Activated CD8-positive, alpha-beta T cell treated with anti-CD3 and anti-CD28 coated beads for 36 hours (primary cell): ENCODE measurements around the gene SORT1. TPM values are rescaled to one million over a fixed set of nuclear protein-coding genes. Genes with fewer than 3 reads are reported as not detected.

Source experiments
- ATAC-seq: fragments of 200-7000 bp; cut with Tn5 transposase; one replicate; pipeline ENCODE4 v1.10.0; 2021; ENCODE audit warnings: mild to moderate bottlenecking, moderate library complexity
- CTCF ChIA-PET: fragments of 350-600 bp; sonication (Branson Sonifier 250); formaldehyde crosslinking; loops from one replicate; lab custom pipeline; 2021; ENCODE audit warnings: antibody characterized with exemption; lab: Charles Lee
- POLR2A ChIA-PET: fragments of 350-600 bp; sonication (Branson Sonifier 250); formaldehyde crosslinking; loops from one replicate; lab custom pipeline; 2021; ENCODE audit warnings: antibody characterized with exemption; lab: Charles Lee
- DNase-seq: peaks from one replicate; pipeline ENCODE4 v3.0.0-alpha.2; 2020
- H3K27ac Mint-ChIP-seq: one replicate; pipeline ENCODE4 v1.8.0; 2021; ENCODE audit warnings: mild to moderate bottlenecking, mixed read lengths
- H3K27me3 Mint-ChIP-seq: one replicate; pipeline ENCODE4 v1.8.0; 2021; ENCODE audit warnings: mixed read lengths
- H3K36me3 Mint-ChIP-seq: one replicate; pipeline ENCODE4 v1.8.0; 2021; ENCODE audit warnings: low read depth, mixed read lengths
- H3K4me1 Mint-ChIP-seq: one replicate; pipeline ENCODE4 v1.8.0; 2021; ENCODE audit warnings: low read depth, mixed read lengths
- H3K4me3 Mint-ChIP-seq: one replicate; pipeline ENCODE4 v1.8.0; 2021; ENCODE audit warnings: mild to moderate bottlenecking, moderate library complexity, mixed read lengths
- H3K9me3 Mint-ChIP-seq: one replicate; pipeline ENCODE4 v1.8.0; 2021; ENCODE audit warnings: mixed read lengths
- intact Hi-C: fragments of 100-400 bp; cut with micrococcal nuclease; formaldehyde crosslinking; loops from one replicate; pipeline ENCODE4 v1.10.0; 2022
- total RNA-seq, 2 experiments: library from RNA; stranded (reverse); gene quantifications; one replicate each; pipeline ENCODE4 v1.2.3, GENCODE V29; 2021
- TF ChIP-seq, protein P1 (sequence below): fragments of 200-600 bp; IDR thresholded peaks from one replicate; pipeline ENCODE4 v1.8.0; 2022; ENCODE audit warnings: antibody characterized with exemption, mild to moderate bottlenecking

Gene SORT1
- total RNA-seq, 2 experiments from 2014 or later, result 2.5 to 3.2 TPM

DNA sequence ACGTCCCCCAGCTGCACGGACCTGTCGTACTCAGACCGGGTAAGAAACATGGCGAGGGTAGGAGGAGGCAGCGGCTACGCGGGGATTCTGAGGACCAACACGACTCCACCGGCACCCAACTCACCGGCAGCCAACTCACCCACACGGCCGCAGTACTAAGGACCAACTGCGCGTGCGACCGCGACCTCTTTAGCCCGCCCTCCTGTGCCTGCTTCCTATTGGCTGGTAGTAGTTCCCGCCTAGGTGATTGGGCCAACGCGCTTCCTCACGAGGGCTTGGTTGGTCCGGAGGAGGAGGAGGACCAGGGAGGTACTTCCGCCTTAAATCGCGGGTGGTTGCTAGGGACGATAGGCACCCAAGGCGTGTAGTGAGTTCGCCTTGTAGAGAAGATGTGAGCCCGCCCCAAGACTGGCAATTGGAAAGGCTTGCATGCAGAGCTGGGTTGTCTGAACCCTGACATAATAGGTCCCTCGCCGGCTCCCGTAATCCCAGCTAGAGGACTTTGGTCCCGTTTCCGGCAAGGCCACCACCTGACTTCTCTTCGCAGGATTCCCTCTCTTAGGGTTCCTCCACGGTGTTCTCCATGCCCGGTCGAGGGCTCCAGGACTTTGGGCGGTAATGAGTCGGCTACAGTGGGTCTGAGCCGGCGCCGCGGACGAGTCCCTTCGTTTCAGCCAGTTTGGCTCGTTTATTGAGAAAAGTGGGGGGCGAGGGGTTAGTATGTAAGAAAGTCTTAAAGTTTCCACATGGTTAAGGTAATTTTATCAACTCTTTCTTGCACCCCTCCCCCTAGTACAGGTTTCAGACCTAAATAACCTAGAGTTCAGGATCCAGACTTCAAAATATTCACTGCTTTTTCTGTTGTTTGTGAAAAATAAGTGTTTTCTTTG is 28.8 kb upstream of the SORT1 start, which contains the start of gene PSMA5:
Gene PSMA5 (minus strand): TSS at position 168 of the 890 bp plus-strand sequence. CDS start 118 bp downstream, at position 50.
- Mint-ChIP-seq H3K4me3 (peak within 1 kb of the TSS; percentile 93), H3K4me1 (peaks cover 28% of the 10 kb centered on the region), H3K36me3 (peaks cover 30% of the 10 kb centered on the region), H3K9me3 (no peaks in the 10 kb centered on the region), H3K27me3 (no peaks in the 10 kb centered on the region), H3K27ac (peak within 1 kb of the TSS; percentile 96)
- CTCF ChIA-PET, result interaction anchor here (0.7 to 7.8 kb wide), 12 partner anchors 9 to 913 kb away, joined by 3 to 55 read pairs (median 5); partner anchors contain the start of genes AMIGO1, CYB561D1, GNAI3 and RBM15
- ATAC-seq, result peak; percentile 94
- POLR2A ChIA-PET, result interaction anchor here (0.7 to 3.9 kb wide), 21 partner anchors 10 to 608 kb away, joined by 3 to 25 read pairs (median 5); partner anchors contain the start of genes AMIGO1, ATXN7L2, CYB561D1 and GNAI3
- TF ChIP-seq, protein P1, sequence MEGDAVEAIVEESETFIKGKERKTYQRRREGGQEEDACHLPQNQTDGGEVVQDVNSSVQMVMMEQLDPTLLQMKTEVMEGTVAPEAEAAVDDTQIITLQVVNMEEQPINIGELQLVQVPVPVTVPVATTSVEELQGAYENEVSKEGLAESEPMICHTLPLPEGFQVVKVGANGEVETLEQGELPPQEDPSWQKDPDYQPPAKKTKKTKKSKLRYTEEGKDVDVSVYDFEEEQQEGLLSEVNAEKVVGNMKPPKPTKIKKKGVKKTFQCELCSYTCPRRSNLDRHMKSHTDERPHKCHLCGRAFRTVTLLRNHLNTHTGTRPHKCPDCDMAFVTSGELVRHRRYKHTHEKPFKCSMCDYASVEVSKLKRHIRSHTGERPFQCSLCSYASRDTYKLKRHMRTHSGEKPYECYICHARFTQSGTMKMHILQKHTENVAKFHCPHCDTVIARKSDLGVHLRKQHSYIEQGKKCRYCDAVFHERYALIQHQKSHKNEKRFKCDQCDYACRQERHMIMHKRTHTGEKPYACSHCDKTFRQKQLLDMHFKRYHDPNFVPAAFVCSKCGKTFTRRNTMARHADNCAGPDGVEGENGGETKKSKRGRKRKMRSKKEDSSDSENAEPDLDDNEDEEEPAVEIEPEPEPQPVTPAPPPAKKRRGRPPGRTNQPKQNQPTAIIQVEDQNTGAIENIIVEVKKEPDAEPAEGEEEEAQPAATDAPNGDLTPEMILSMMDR, result no peak
- DNase-seq, result peak; percentile 98
- intact Hi-C loops, result loop anchor here (2.0 to 10.0 kb wide), 3 partner anchors 56 to 312 kb away; partner anchors contain the start of genes ATXN7L2, ELAPOR1 and GPR61

DNA sequence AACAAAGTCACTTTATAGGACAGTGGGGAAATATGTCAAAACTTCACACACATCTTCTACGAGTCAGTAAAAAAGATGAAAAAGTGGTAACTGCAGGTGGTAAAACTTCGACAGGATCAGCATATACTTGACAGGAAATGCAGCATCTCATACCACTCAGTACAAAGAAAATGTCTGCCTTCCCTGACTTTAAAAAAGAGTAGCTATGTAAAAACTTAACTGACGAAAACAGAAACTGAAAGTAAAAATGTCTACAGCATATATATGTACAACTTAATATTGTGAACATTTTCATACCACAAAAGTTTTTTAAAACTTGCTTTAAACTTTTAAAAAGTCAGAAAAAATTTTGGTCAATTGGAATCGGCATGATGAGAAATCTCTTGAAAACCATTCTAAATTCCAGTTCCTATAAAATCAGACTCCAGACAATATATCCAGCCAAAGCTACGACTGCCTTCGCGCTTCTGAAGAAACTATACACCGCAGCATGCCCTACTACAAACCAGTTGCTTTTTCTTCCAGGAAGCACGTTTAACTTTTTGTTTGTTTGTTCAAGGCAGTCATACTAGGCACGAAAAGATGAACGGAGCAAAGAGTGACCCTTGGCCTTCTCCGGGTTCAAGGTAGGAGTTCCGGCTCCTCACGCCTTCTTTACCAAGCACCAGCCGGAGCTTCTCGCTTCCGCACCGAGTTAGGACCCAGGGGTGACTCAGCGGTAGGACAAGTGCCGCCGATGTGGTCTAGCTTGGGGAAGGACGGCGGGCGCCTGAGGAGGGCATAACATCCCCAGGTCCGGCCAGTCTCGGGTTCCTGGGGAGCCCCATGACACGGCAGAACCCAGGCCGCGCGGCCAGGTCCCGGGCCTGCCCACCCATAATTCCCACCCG is 27.9 kb upstream of the SORT1 start:
- TF ChIP-seq, protein P1, result no peak
- peaks cover 28% of the 10 kb centered on the region for H3K4me1 Mint-ChIP-seq
- POLR2A ChIA-PET, result interaction anchor here (0.7 to 3.9 kb wide), 23 partner anchors 11 to 609 kb away, joined by 3 to 25 read pairs (median 5); partner anchors contain the start of genes AMIGO1, ATXN7L2, CYB561D1 and GNAI3
- no peaks in the 10 kb centered on the region for H3K27me3 Mint-ChIP-seq
- intact Hi-C loops, result loop anchor here (2.0 to 10.0 kb wide), 3 partner anchors 57 to 311 kb away; partner anchors contain the start of genes ATXN7L2, ELAPOR1 and GPR61
- no peaks in the 10 kb centered on the region for H3K9me3 Mint-ChIP-seq
- H3K4me3 Mint-ChIP-seq, result peak overlapping the region; percentile 93
- CTCF ChIA-PET, result interaction anchor here (0.8 to 7.8 kb wide), 14 partner anchors 8 to 914 kb away, joined by 3 to 55 read pairs (median 4); partner anchors contain the start of genes AMIGO1, CYB561D1, GNAI3 and RBM15
- ATAC-seq, result peak; percentile 55
- peak; percentile 83 for DNase-seq
- H3K27ac Mint-ChIP-seq, result peak overlapping the region; percentile 96
- peaks cover 35% of the 10 kb centered on the region for H3K36me3 Mint-ChIP-seq

DNA sequence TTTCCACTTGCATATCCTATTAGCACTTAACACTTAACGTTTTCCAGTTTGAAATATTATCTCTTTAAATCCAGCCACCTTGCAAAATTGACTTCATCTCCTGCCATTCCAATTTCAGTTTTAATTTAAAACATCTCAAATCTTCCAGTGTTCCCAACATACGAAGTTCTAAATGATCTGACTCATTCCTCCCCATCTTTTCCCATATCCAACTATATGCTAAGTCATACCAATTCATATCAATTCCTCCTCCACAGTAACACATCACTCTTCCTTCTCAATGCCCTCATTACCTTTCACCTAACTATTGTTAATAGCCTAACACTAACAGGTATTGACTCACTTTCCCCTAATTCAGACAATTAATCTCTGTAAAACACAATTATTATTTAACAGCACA is 25.8 kb upstream of the SORT1 start:
- peak overlapping the region; percentile 93 for H3K4me3 Mint-ChIP-seq
- TF ChIP-seq, protein P1, result no peak
- CTCF ChIA-PET, result interaction anchor here (7.8 kb wide), 1 partner anchor 108 kb away, joined by 55 read pairs; no protein-coding TSS in a partner anchor
- DNase-seq (no peak), ATAC-seq (no peak)
- H3K27me3 Mint-ChIP-seq, result no peaks in the 10 kb centered on the region
- POLR2A ChIA-PET, result interaction anchor here (0.7 to 1.2 kb wide), 2 partner anchors 91 to 145 kb away, joined by 3 to 4 read pairs; no protein-coding TSS in a partner anchor
- intact Hi-C loops, result loop anchor here (10.0 kb wide), 2 partner anchors 111 to 309 kb away; partner anchors contain the start of genes ELAPOR1 and GPR61
- peak overlapping the region; percentile 96 for H3K27ac Mint-ChIP-seq
- no peaks in the 10 kb centered on the region for H3K9me3 Mint-ChIP-seq
- peaks cover 32% of the 10 kb centered on the region for H3K4me1 Mint-ChIP-seq
- peaks cover 45% of the 10 kb centered on the region for H3K36me3 Mint-ChIP-seq

DNA sequence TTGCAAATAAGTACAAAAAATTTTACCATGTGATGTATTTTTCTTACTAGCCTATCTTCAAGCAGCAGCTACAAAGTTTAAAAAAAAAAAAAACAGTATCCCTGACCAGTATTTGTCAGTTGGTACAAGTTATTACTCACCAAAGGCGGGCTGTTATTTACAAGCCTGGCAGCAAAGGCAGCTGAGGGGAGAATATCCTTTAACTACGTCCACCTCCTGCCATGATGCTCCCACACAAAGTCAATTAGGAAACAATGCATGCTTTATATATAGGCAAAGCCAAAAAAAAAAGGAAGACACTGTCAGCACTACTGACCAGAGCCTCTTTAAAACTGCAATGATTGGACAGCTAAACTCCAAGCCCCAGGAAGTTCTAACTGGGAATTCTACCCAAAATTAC is 14.8 kb upstream of the SORT1 start:
- peaks cover 62% of the 10 kb centered on the region for H3K36me3 Mint-ChIP-seq

More for the DNA sequence above, 14.8 kb upstream of the SORT1 start:
- ATAC-seq (no peak), DNase-seq (no peak)
- Mint-ChIP-seq H3K27ac (no peak overlapping the region), H3K27me3 (no peaks in the 10 kb centered on the region), H3K9me3 (no peaks in the 10 kb centered on the region), H3K4me1 (peaks cover 35% of the 10 kb centered on the region), H3K4me3 (no peak overlapping the region)
- ChIA-PET CTCF (interaction anchor here (0.7 to 1.4 kb wide), 5 partner anchors 9 to 120 kb away, joined by 3 to 7 read pairs (median 4); partner anchors contain the start of gene CYB561D1), POLR2A (interaction anchor here (1.1 to 1.5 kb wide), 2 partner anchors 12 to 14 kb away, joined by 3 to 5 read pairs; partner anchors contain the start of gene PSMA5)
- TF ChIP-seq, protein P1, result no peak
- intact Hi-C loops, result no loop called here
